NCI-H345 (cell line): ENCODE results near the gene RGS21.

Experiments
- DNase-seq: peaks from one replicate; lab custom pipeline; 2025; lab: John Stamatoyannopoulos, UW

The RGS21 gene

DNA sequence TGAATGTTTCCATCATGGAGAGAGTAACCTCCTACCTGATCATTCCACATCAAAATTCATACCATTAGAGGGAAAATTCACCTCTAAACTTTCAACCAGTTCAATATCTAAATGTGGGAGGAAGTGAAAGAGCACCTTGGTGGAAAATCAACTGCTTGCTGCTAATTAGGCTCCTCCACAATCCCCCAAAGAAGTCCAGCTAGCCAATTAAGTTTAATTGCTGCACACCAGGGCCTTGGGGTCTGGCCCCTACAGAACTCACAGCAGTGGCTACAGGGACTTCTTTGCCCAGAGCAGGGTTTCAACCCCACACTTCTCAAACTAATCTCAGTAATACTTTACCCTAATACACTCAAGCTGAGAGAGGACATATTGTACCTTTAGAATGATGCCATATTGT, 62.1 kb downstream of the RGS21 start:
- DNase-seq = no peak

DNA sequence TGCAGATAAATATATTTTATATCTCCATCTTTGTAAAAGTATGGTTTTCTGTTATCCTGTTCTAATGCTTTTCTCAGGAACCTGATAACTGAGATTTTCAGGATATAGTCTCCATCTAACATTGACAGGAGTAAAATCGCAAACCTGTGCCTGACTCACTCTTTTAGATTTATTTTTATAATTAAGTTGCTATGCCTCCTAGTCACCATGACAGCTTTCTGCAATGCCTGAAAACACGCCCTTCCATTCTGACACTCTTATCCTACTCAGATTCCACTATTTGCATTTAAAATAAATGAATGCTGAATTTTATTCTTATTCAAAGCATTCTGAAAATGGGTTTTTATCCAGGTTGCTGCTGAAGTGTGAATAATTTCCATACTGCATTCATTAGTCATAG, 62.8 kb downstream of the RGS21 start:
- no peak for DNase-seq

- no peak for DNase-seq
These were observed 66.0 kb downstream of the RGS21 start for GRCh38 chr1:192382758-192383157.

- no peak for DNase-seq
These were observed 69.4 kb downstream of the RGS21 start for GRCh38 chr1:192386051-192386650.

DNA sequence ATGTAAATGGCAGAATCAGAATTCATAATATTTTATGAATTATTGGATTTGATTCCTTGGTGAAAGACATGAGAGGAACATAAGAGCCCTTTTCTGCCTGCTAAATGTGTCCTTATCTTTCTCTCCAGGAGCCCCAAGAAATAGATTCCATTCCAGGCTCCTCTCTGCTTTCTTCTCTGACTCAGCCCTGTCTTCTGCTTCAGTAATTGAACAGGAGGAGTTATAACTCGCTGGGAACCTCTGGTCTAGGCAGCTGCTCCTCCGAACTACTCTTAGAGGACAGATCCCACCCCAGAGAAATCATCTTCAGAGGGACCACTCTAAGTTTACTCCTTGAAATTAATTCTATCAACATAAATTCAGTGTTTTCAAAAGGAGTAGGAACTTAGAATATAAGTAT, 78.4 kb downstream of the RGS21 start:
- DNase-seq = no peak

DNA sequence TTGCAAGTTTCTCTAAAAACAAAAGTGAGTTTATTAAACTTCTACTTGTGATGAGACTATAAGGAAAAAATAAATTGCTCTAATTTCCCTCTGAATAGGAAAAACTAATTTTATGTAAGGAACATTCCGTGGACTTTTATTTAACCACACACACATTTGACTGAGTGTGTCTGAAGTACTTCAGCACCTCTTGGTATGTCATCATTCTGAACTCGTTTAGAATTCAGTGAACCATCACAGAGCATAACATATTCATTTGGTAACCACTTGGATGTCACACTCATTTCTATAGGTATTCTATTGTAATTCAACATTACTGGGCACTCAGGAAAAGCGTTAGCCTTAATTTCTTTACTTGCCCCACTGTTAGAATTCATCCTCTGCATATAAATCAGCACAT, 79.1 kb downstream of the RGS21 start:
- no peak for DNase-seq

GRCh38 chr1:192399161-192399560, 82.4 kb downstream of the RGS21 start:
- DNase-seq = no peak

DNA sequence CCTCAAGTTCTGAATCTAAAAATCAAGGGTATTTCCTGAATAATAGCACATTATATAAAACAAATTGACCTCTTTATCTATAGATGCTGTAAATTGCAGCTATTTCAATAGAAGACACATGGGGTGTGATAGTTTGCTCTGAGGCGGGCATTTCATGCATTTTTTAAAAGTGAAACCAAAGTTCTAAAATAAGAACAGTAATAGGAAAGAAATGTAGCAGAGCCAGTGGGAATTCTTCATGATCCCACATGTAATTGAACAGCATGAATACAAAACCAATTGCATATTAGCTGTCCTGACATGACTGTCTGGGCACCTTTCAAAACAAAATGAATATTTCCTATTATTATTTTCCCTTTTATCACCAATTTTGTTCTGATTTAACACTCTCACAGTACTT, 85.0 kb downstream of the RGS21 start:
- no peak for DNase-seq

DNA sequence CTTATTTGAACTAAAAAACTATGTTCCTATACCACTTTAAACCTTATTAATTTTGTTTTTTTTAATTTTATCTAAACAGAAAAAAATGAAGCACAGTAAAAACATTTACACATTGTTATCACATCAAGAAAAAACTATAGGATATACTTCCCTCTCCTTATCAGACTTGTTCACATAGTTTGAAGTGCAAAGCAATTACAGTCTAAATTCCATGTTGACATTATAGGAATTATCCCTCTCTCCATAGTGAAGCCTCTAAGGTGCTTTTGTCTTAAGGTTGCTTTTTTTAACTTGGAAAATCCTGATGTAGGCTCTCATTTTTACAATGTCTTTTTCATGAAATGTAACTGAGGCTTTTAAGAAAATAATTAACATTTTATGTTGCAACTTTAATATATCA, 85.8 kb downstream of the RGS21 start:
- no peak for DNase-seq

GRCh38 chr1:192407206-192407605, 90.4 kb downstream of the RGS21 start:
- DNase-seq = no peak
